HUDEP-2 (cell line): ENCODE measurements around the gene SLC9A6.
"Not testable (repeated sequence)": the region's sequence is repeated elsewhere in the genome, so short reads cannot be mapped to it uniquely, and the experiment has no call there.

Experiments used
- DNase-seq, 76 experiments: peaks; one replicate each; lab custom pipeline; 2025; ENCODE audit not compliant: unreplicated experiment in 76 of 76; lab: John Stamatoyannopoulos, UW

SLC9A6 gene

DNA sequence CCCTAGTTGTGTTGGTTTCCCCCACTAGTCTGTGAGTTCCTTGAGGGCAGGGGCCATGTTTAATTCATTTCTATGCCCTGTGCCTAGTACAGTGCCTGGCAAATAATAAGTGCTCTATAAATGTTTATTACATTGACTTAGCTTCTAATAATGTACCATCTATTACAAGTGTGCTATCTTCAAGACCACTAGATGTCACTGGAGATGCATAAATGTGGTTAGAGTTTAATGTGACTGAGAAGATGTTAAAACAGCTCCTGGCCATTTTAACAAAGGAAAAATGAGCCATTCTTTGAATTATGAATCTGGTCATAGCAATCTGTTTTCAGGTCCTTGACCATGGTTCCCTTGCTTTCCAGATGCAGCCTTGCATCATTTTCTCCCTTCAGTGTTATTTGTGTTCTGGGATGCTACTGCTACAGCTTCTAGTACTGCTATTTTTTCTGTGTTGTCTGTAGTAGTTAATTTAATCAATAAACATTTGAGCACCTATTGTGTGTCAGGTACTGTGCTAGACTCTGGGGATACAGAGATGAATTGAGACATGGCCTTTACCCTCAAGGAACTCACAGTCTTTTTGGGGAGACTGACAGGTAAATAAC is 43.2 kb downstream of the SLC9A6 start:
- DNase-seq = peak in 7 of 76 experiments; percentile 1 to 14 (median 4)

- DNase-seq = no peak
Observed at GRCh38 chrX:136029766-136030165, 44.5 kb downstream of the SLC9A6 start.

DNA sequence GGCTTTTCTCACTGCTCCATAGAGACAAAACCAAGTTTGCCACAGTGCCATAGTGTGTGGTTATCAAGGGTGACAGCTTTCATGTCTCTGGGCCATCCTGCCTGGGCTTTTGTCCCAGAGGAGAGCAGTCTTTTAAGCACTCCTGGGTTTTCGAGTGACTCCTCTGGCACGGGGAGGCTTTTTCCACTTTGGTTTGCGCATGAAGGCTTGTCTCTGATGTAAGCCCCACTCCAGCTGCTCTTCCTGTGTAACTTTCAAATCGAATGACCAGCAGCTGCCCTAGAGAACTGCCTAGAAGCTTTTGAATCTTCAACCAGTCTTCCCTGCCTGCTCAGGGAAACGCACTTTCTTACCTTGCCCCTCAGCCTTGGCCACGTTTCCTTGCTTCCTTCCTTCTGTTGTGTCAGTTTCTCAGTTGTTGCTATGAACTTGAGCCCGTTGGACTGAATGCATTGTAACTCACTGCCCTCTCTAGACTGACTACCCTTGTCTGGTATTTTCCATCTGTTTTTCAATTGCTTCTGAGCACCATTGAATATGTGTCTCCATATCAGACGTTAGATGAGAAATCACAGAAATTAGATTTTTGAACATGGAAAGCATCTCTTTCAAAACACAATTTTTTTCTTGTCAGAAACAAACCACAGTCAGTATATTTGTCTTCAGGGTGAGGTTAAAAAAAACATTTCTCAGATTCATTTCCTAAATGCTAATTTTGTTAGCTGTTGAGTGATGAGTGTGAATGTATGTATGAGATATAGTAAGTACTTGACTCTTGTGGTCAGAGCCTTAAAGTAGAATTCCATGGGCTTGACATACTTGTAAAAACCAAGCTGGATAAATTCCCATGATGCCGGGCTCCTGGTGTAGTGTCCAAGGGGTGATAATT is 45.3 kb downstream of the SLC9A6 start:
- no peak for DNase-seq

DNA sequence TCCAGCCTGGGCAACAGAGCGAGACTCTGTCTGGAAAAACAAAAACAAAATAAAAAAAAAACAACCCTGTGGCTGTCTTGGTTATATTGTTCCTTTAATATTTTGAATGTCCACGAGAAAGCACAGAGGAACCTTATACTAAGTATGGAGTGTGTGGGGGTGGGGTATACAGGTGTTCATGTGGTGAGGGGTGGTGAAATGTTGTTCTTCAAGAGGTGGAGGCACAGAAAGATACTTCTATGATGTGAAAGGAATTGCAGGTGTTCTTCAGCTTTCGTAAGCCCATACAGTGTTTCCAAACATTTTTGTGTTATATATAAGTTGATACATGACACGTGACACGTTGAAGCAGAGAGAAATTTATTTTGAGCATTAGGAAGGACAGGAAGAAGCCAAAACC is 46.4 kb downstream of the SLC9A6 start:
- no peak for DNase-seq

DNA sequence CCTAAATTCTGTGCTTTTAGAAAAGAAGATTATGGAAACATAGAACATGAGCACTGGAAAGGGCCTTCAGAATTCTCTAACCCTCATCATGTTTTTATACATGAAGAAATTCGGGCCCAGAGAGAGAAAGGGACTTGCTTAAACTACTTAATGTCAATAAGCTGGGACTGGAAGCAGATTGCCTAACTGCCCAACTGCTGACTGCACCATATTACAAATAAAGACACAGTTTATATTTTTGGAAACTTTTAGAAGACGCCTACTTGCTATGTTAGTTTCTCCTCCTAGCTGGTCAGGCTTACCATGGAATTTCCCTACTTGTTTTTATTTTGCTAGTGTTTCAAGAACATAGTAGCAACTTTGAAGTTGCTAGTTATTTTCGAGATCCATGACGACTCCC is 47.1 kb downstream of the SLC9A6 start:
- no peak for DNase-seq

- no peak for DNase-seq
Observed at GRCh38 chrX:136034668-136035067, 49.4 kb downstream of the SLC9A6 start.

DNA sequence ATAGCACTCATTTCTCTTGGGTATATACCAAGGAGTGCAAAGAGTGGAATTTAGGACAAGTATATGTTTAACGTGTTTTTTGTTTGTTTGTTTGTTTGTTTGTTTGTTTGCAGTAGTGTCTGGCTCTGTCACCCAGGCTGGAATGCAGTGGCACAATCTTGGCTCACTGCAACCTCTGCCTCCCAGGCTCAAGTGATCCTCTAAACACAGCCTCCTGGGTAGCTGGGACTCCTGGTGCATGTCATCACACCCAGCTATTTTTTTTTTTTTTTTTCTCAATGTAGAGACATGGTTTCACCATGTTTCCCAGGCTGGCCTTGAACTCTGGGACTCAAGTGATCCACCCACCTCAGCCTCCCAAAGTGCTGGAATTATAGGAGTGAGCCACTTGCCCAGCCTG is 50.4 kb downstream of the SLC9A6 start:
- no peak for DNase-seq

GRCh38 chrX:136039485-136039884 is 54.2 kb downstream of the SLC9A6 start:
- DNase-seq = no peak

DNA sequence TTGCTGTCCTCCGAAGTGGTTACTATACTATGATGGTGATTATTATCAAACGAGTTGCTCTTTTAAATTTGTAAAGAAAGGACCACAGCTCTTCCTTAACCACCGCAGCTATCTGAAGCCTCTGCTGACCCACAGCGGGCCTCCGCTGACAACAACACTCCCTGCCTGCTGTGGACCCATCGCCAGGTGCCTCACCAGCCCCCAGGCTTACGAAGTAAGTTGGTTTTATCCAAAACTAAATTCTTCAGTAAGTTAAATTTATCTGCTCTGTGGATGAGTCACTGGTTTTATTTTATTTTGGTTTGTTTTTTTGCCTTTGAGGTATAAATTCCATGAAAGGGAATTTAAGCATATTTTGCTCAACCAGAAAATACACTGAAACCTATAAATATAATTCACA is 54.7 kb downstream of the SLC9A6 start:
- no peak for DNase-seq

- DNase-seq = no peak
Observed at GRCh38 chrX:136041254-136041812, 56.1 kb downstream of the SLC9A6 start.

- DNase-seq = no peak
Observed at GRCh38 chrX:136045008-136045407, 59.8 kb downstream of the SLC9A6 start.

GRCh38 chrX:136046295-136047015 is 61.2 kb downstream of the SLC9A6 start:
- DNase-seq = no peak

GRCh38 chrX:136047016-136047642 is 61.9 kb downstream of the SLC9A6 start:
- DNase-seq = no peak

DNA sequence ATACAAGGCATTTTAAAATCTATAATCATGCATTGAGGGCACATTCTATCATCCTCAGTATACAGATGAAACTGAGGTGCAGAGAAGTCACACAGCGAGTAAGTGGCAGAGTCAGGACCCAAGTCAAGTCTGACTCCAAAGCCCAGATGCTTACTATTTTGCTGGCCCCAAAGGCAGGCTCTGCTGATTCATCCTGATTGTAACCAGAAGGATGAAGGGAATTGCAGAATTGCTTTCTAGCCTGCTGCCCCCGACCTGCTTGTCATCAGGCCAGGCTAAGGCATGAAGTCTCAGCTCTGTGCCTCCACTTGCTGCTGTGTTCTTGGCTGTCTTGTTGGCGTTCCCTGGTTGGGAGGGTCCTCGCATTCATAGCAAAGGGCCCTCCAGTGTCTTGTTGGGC is 62.7 kb downstream of the SLC9A6 start:
- no peak for DNase-seq

- no peak for DNase-seq
Observed at GRCh38 chrX:136048446-136048845, 63.2 kb downstream of the SLC9A6 start.

GRCh38 chrX:136049608-136050007 is 64.4 kb downstream of the SLC9A6 start:
- DNase-seq = no peak

GRCh38 chrX:136050875-136051274 is 65.6 kb downstream of the SLC9A6 start:
- DNase-seq = not testable (repeated sequence)

- no peak for DNase-seq
Observed at GRCh38 chrX:136051611-136052010, 66.4 kb downstream of the SLC9A6 start.

DNA sequence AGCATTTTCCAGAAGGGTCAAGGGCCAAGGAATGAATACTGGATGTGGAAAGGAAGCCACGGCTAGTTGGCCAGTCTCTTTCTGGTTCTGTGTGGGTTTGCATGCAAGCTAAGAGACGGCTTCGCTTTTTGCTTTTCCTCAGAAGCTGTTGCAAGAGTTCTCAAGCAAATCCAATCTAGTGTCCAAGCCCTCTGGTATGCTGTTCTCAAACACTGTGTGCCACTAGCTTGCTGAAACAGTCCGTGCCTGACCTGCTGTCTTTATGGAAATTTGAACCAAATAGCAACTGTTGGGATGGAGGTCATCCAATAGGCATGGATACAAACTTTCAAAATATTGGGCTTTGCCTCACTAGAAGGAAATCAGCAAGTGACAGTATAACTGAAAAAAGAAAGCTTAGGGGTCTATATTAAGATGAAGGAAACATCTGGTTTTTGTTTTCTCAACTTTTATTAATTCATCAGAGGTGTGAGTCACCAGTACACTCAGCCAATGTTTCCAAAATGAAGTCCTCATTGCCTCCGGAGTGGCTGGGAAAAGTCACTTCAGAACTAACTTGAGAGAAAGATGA is 70.5 kb downstream of the SLC9A6 start:
- no peak for DNase-seq

DNA sequence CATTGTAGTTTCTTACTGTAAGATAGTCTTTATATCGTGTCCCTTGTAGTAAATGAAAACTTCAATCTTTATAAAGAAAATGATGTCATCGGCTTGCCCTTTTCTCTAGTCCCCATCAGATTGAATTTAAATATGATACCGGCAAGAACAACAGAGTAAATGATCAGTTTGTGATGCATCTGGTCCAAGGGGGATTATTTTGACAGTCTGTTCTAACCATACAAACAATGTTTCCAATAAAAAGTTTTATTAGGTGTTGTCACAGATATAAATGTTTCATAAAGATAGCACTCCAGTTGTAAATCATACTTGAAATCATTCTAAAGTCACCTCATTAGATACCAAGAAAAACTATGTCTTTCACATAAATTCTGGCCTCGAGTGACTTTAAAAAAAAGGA is 72.3 kb downstream of the SLC9A6 start:
- DNase-seq = no peak
